C4-2B (cell line): ENCODE results near the gene CYTH2.

Experiments
- ZFX ChIP-seq: fragments of 450-650 bp; IDR thresholded peaks from 2 replicates; pipeline ENCODE4 v1.6.1; 2017
- TF ChIP-seq, protein P1 (sequence below): fragments of 450-650 bp; conservative IDR thresholded peaks from 2 replicates; pipeline ENCODE4 v1.5.1; 2017; ENCODE audit warnings: mild to moderate bottlenecking

- TF ChIP-seq, protein P1, sequence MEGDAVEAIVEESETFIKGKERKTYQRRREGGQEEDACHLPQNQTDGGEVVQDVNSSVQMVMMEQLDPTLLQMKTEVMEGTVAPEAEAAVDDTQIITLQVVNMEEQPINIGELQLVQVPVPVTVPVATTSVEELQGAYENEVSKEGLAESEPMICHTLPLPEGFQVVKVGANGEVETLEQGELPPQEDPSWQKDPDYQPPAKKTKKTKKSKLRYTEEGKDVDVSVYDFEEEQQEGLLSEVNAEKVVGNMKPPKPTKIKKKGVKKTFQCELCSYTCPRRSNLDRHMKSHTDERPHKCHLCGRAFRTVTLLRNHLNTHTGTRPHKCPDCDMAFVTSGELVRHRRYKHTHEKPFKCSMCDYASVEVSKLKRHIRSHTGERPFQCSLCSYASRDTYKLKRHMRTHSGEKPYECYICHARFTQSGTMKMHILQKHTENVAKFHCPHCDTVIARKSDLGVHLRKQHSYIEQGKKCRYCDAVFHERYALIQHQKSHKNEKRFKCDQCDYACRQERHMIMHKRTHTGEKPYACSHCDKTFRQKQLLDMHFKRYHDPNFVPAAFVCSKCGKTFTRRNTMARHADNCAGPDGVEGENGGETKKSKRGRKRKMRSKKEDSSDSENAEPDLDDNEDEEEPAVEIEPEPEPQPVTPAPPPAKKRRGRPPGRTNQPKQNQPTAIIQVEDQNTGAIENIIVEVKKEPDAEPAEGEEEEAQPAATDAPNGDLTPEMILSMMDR = no peak
- TF ChIP-seq ZFX = no peak
These were observed 20.6 kb upstream of the CYTH2 start for GRCh38 chr19:48448563-48448962.
